ENCODE measurements around the gene ZBTB8B. TPM values are rescaled to one million over a fixed set of nuclear protein-coding genes. Genes with fewer than 3 reads are reported as not detected.

Gene ZBTB8B
- total RNA-seq, 1 experiment from 2014 or later: 1.9 TPM

GRCh38 chr1:32485554-32486255 lies 20.8 kb downstream of the ZBTB8B start:
- H3K27me3 Mint-ChIP-seq (ENCODE audit: low read depth): no peaks in the 10 kb centered on the region
- Histone ChIP-seq H3K27me3 (ENCODE audit: insufficient read depth, low read length) (no peaks in the 10 kb centered on the region), H3K27ac (ENCODE audit: insufficient read length, low read depth, low read length) (no peak overlapping the region), H3K18ac (ENCODE audit: insufficient read length, low read depth, low read length) (no peak overlapping the region), H3T11ph (ENCODE audit: low read length) (no peak overlapping the region), H3K14ac (ENCODE audit: insufficient read depth, low read length) (no peak overlapping the region), H3K4me1 (ENCODE audit: insufficient read depth, low read length) (no peaks in the 10 kb centered on the region), H3K79me1 (ENCODE audit: insufficient read depth, low read depth, low read length, poor library complexity, severe bottlenecking) (no peaks in the 10 kb centered on the region), H2BK120ac (ENCODE audit: low read depth, low read length, poor library complexity, severe bottlenecking) (no peak overlapping the region), H3K9me3 (ENCODE audit: control insufficient read depth, low read depth, low read length) (no peaks in the 10 kb centered on the region), H3K9ac (ENCODE audit: extremely low read depth, insufficient read length, low read length) (no peak overlapping the region), H2BK15ac (ENCODE audit: low read depth, low read length) (no peak overlapping the region), H3K23me2 (ENCODE audit: insufficient read length, low read depth, low read length, poor library complexity, severe bottlenecking) (no peaks in the 10 kb centered on the region), H2BK12ac (ENCODE audit: insufficient read length, low read depth, low read length) (no peak overlapping the region), H4K8ac (replicated peaks; ENCODE audit: insufficient read length, low read depth, low read length) (no peak overlapping the region), H2BK20ac (ENCODE audit: low read depth, low read length, poor library complexity, severe bottlenecking) (no peak overlapping the region), H4K20me1 (ENCODE audit: control insufficient read depth, insufficient read depth, insufficient read length) (no peaks in the 10 kb centered on the region), H4K5ac (ENCODE audit: insufficient read length, low read depth, low read length) (no peak overlapping the region), H3K4ac (ENCODE audit: low read depth, low read length) (no peak overlapping the region), H4K91ac (ENCODE audit: insufficient read length, low read depth, low read length) (no peak overlapping the region), H2AFZ (ENCODE audit: low read length) (no peak overlapping the region), H2AK5ac (ENCODE audit: insufficient read length, low read length) (no peak overlapping the region), H3K79me2 (ENCODE audit: insufficient read depth, low read length) (no peaks in the 10 kb centered on the region), H2BK5ac (ENCODE audit: insufficient read length, low read length) (no peak overlapping the region), H3K4me2 (ENCODE audit: insufficient read depth, insufficient read length, low read length) (no peak overlapping the region), H3K23ac (ENCODE audit: insufficient read length, low read depth, low read length) (no peak overlapping the region), H3K56ac (ENCODE audit: insufficient read length, low read depth, low read length) (no peak overlapping the region)
- H3K4me1 Mint-ChIP-seq: peaks cover 6 to 10% of the 10 kb centered on the region in 2 experiments
- peaks cover 13 to 23% (median 19%) of the 10 kb centered on the region in 3 experiments; a peak in 6 of 7 replicates for H3K36me3 Mint-ChIP-seq (ENCODE audit: insufficient read depth in 1 of 3, low read depth in 3 of 3)
- no peak for DNase-seq
- H3K9me3 Mint-ChIP-seq: no peaks in the 10 kb centered on the region
- 0 out of 7 replicates have a peak overlapping the region, but pooled peaks of 1 of the 3 experiments have one; percentile 53 for H3K27ac Mint-ChIP-seq
- TF ChIP-seq CTCF (conservative IDR thresholded peaks at IDR 0.05): no peak
- H3K4me3 Mint-ChIP-seq: no peak overlapping the region
- no CpG with 5 or more reads among the region's 3 CpGs for WGBS (ENCODE audit: extremely low coverage, insufficient read length, low lambda C conversion rate)

Data from H9 (cell line).